HG03460 (cell line): ENCODE results near the gene DNAH10.

Source experiments
- ATAC-seq: cut with Tn5 transposase; IDR thresholded peaks from one replicate; pipeline ENCODE4 v1.9.1; 2021; ENCODE audit not compliant: unreplicated experiment

Gene DNAH10

DNA sequence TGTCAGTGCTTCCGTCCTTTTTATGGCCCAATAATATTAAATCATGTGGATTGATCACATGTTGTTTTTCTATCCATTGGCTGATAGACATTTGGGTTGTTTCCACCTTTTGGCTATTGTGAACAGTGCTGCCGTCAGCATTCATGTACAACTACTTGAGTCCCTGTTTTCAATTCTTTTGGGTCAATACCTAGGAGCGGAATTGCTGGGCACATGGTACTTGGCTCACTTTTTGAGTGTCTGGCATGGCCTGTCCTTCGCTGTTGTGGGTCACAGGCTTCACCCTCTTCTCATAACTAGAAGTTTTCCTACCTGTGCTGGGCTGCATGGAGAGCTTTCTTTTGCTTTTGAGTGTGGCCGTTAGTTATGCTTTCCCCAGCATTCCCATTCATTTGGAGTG is 72.7 kb downstream of the DNAH10 start:
- ATAC-seq, result no peak

DNA sequence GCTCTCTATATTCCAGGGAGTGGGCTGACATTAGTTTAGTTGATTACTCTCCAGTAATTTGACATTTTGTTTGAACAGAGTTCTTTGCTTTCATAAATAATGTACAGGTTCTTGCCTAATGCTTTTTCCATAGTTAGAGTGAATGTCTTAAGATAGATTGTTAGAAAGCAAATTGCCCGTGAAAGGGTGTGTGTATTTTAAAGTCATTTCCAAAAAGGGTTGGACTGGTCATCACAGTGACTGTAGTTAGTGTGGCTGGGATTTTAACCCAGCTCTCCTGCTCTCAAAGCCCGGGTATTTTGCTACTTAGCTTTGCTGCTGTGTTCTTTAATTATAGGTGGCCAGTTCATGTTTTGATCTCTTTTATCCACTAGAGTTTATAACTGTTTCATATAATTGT is 74.2 kb downstream of the DNAH10 start:
- no peak for ATAC-seq

DNA sequence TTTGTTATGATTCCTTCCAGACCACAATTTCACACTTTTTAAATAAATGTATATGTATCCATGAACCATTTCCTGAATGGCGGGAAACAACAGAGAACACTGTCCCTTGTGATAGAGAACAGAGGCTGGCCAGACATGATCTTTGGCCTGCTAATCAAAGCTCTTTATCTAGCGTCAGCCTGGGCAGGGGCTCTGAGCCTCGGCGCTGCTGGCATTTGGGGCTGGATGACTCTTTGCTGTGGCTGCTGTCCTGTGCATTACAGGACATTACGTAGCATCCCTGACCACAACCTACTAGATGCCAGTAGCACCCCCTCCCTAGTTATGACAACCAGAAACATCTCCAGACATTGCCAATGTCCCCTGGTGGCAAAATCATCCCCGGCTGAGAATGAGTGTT is 77.7 kb downstream of the DNAH10 start:
- no peak for ATAC-seq

DNA sequence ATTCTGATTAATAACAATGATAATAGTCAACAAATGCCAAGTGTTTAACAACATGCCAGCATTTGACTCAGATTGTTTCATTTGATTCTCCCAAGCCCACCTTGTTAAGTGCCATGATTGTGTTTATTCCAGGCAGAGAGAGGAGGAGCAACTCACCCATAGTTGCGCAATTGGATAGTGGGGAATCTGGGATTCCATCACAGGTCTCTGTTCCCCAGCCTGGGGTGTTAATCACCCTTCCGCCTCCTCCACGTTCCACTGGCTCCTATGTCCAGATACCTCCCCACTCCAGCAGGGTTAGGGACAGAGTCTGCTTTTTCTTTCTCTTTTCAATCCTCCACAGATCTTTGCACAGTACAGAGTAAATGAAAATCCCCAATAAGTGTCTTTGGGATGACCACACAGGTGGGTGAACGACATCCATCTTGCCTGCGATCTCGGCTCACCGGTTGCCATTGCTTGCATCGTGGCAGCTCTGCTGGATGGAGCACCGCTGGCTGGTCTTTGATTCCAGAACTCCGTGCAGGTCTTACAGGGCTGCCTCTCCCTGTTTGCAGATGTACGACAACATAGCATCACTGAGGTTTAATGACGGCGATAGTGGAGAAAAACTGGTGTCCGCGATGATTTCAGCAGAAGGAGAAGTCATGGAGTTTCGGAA is 78.8 kb downstream of the DNAH10 start:
- no peak for ATAC-seq

DNA sequence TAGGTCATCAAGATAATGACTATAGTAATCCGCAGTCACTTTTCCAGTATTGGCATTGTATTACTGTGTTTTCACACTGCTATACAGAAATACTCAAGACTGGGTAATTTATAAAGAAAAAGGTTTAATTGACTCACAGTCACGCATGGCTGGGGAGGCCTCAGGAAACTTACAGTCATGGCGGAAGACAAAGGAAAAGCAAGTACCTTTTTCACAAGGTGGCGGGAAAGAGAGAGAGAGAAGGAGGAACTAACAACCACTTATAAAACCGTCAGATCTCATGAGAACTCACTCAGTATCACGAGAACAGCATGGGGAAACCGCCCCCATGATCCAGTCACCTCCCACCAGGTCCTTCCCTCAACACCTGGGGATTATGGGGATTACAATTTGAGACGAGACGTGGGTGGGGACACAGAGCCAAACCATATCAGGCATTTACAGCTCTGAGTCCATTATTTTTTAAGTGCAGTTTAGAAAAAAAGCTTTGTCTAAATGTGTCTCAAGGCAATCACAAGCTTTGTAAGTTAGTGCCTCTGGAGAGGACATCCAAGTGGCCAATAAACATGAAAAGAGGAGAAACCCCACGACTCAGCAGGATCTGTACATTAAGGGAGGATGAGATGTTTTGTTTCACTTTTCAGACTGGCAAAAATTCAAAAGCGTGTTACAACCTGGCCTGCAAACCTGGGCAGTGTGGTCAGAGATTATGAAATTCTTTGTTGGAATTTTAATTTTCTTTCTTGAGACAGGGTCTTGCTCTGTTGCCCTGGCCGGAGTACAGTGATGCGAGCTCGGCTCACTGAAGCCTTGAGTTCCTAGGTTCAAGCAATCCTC is 82.0 kb downstream of the DNAH10 start:
- ATAC-seq, result no peak

DNA sequence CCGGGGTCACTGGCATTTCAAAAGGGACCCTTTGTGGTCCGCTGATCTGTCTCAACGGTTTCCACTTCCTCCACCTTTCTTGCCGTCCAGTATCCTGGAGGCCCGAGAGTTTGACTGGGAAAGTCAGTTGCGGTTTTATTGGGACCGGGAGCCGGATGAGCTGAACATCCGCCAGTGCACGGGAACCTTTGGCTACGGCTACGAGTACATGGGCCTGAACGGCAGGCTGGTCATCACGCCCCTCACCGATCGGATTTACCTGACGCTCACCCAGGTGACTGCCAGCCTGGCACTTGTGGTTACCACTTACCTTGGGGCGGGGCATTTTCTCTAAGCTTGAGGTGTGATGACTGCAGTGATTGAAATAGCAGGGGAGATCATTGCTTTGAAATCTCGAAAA is 83.8 kb downstream of the DNAH10 start:
- no peak for ATAC-seq

DNA sequence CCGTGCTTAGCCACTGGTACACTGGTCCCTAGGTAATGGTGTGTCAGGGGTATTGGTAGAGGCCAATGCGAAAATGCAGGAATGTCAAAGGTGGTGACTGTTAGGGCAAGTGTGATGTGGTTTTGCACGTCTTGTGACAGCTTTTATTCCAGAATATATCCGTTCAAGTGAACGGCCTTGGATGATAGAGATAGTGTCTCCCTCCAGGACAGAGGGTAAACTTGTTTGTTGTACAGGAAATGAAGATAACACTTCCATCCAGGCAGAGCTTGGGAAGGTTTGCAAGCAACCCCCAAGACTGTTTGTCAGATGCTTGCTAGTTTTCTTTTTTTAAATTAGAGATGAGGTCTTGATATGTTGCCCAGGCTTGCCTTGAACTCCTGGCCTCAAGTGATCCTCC is 84.2 kb downstream of the DNAH10 start:
- ATAC-seq, result no peak

DNA sequence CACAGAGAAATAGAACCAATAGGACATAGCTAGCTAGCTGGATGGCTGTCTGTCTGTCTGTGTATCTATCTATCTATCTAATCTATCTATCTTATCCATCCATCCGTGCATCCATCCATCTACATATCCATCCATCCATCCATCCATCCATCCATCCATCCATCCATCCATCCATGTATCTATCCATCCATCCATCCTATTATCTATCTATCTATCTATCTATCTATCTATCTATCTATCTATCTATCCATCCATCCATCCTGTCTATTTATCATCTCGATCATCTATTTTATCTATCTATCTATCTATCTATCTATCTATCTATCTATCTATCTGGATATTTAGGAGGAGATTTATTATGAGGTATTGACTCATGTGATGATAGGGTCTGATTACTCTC is 84.9 kb downstream of the DNAH10 start:
- no peak for ATAC-seq

DNA sequence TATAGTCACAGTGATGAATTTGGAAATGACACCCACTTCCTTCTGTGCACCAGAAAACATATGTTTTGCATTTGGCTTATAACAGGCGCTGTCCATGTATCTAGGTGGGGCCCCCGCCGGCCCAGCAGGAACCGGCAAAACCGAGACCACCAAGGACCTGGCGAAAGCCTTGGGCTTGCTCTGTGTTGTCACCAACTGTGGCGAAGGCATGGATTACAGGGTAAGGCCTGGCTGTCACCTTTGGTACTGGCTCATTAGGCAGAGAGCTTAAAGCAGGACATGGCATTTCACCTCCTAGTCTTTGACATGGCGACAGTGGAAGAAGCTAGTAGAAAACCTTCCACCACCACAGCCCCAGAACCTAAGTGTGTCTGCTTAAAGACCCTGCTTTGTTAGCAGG is 85.8 kb downstream of the DNAH10 start:
- ATAC-seq, result no peak

DNA sequence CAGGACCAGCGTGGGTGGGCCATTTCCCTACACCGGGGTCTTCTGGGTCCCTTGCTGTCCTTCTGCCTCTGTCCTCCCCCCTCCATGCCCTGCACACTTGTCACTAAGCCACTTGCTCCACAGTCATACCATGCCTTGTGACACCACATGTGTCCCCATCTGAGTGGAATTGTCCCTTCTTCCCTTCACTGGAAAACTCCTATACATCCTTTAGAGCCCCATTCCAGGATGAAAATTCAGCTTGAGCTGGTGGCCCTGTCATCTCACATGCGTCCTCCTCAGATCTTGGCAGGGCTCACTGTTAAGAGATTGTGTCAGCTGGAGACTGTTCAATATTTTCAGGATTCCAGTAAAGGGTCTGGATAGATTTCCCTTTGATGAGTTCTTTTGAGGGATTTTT is 87.4 kb downstream of the DNAH10 start:
- ATAC-seq, result no peak

DNA sequence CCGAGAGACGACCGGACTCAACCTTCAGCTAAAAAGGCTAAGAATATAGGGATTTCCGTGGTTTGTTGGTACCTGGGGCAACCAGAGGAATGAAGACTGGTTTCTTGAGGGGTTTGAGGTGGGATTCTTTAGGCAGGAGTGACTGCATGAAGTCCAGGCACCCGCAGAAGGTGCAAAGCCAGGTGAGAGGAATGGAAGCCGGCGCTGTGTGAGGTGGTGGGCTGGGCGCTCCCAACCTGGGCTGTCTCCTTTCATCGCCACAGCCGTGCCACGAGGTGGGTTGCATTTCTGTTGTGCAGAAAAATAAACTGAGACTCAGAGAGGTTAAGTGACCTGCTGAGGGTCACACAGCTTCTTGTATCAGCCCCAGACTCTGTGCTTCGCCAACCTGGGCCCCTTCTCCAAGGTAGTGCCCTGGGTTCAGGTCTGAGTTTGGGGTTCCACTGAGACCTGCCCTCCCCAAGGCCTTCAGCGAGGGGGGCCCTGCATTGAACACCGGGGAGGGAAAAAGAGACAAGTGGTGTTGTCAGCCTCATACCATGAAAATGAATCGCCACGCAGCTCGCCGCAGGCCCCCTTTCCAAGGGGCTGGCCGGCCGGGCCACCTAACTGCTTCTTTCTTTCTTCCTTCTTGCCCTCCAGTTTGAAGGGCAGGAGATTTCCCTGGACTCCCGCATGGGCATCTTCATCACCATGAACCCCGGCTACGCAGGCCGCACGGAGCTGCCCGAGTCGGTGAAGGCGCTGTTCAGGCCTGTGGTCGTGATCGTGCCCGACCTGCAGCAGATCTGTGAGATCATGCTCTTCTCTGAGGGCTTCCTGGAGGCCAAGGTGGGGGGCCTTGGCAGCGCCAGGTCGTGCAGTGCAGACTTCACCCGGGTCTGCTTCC is 88.4 kb downstream of the DNAH10 start:
- no peak for ATAC-seq

DNA sequence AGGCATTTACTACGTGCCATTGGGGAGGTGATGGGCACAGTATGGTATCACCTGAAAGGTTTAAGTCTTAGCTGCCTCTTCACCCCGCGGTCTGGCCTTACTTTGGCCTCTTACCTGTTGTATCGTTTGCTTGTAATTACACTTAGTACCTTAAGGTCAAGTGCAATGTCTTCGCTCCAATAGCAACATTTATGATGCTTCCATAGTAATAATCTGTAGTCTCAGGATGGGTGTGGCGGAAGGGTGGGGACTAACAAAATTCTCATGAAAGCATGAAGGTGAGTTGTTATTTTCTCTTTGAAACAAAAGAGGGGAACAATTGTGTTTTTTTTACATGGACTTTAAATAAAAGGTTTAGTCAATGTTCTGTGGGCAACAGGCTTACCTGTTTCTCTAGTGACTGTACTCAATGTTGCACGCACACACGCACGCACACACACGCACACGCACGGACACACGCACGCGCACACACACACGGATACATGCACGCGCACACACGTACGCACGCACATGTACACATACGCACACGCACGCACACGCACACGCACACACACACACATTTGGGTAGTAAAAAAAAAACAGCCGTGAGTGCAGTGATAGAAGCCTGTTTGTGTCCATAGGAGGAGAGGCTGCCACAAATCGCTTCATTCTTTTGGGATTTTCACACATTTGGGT is 91.4 kb downstream of the DNAH10 start:
- no peak for ATAC-seq

DNA sequence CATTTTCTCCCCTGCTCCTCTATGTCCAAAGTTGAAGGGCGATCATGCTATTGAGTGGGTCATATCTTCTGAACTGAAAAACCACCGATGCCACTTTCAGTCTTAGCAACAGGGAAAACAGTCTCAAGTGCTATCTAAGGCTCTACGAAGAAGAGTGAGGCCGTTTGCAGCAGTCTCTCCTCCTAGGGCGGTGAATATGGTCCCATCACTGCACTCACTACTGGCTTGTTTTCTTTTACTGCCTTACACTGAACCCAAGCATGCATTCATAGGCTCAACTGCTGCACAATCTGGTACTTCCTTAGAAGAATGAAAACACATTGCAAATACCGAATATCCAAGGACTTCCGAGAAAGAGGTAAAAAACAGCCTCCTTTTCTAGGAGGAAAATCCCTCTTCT is 92.1 kb downstream of the DNAH10 start:
- no peak for ATAC-seq

DNA sequence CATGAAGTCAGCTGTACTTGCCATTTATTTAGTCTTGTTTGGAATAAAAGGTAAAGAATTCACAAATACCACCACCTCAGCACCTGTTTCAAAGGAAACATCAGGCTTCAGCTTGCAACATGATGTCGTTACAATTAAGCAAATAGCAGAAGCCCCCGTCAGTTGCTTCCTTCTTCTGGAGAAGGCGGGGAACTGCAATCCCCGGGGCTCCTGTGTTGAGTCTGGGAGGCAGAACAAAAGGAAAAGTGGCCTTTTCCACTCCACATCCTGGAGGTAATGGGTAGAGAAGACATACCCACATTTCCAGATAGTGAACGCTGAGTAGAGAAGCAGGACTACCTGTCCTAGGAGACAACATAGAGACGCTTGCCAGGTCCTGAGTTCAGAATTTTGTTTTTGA is 92.8 kb downstream of the DNAH10 start:
- no peak for ATAC-seq

DNA sequence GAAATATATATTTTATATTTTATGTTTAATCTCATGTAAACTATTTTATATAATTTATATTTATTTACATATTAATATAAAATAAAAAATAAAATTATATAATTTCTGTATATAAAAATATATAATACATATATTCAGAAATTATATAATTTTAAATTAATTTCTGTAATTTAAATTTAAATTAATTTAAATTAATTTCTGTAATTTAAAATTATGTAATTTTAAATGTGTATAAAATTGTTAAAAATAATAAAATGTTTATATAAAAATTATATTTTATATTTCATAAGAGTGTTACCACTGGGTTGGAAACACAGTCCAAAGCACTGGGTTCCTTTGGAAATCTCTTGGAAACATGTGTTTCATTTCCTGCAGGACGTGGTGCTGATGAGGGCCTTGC is 94.6 kb downstream of the DNAH10 start:
- ATAC-seq, result no peak

DNA sequence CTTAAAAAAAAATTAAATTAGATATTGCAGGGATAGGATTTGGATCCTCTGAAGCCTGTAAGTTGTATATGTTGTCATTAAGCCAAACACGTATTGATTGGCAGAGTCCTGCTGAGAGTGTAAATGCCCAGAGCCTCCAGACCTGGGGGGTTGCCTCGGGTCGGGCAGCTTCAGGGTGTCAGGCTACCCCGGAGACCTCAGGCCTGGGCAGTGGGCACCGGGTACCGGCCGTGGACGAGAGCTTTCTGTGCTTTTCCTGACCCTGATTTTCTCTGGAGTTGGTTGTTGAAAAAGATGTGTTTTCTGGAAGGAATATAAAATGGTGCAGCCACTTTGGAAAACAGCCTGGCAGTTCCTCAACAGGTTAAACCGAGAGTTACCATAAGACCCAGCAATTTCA is 96.1 kb downstream of the DNAH10 start:
- no peak for ATAC-seq

DNA sequence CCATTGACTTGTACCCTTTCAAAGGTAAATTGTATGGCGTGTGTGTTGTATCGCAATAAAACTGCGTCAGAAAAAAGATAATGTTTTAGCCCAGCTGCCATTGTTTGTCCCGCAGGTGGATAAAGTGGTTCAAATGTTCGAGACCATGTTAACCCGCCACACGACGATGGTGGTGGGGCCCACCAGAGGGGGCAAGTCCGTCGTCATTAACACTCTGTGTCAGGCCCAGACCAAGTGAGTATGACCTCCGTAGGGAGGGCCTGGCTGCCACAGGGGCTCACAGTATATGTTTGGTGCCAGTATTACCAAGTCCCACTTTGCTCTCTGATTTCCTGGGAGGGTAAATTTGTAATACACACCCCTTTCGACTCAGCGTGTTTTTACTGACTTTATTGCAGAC is 96.9 kb downstream of the DNAH10 start:
- ATAC-seq, result no peak

DNA sequence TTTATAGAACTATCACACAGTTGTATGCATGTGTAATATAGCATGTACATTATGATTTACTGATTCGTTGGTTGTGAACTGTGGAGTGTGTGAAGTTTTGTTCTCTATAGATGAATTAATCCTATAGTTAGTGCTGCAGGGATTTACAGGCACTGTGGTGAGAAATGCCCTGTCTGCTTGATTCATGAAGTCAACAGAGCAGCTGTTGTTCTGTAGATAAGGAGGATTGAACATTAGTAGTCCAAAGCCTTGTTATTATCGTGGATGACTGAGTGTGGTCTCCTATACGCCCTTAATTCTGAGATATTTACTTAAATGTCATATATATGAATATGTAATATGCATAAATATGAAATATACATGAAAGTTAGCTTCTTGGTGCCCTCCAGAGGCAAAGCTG is 98.3 kb downstream of the DNAH10 start:
- ATAC-seq, result no peak

DNA sequence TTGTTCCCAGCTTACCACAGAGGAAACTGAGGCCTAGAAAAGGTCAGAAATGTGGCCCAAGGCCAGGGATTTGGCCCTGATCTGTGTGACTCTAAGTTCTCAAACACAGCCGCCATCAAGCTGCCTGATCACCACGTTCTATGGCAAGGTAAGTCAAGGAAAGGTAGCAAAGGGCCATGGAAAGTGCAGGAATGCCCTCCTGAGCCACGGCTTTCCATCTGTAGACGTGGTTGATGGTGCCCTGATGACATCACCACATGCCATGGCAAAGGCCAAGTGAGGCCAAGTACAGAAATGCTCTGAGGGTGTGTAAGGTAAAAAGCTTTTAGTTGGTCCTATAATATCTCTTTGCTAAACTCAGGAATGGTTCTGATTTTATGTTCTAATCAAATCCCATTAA is 99.3 kb downstream of the DNAH10 start:
- ATAC-seq, result no peak

DNA sequence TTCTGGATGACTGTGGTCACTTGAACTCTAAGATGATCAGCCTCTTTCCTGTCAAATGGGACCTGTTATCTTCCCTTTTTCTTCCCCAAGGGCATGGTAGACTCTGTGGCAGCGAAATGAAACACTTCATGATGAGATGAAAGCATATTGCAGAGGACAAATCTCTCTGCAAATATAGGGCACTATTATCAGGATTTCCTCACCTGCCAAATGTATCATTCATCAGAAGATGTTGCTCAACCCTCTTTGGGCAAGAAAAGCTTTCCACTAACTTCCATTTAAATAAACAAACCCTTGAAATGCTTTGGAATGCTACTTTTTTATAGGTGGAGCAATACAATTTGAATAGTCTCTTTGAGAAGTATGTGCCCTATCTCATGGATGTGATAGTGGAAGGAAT is 105.0 kb downstream of the DNAH10 start:
- ATAC-seq, result no peak

DNA sequence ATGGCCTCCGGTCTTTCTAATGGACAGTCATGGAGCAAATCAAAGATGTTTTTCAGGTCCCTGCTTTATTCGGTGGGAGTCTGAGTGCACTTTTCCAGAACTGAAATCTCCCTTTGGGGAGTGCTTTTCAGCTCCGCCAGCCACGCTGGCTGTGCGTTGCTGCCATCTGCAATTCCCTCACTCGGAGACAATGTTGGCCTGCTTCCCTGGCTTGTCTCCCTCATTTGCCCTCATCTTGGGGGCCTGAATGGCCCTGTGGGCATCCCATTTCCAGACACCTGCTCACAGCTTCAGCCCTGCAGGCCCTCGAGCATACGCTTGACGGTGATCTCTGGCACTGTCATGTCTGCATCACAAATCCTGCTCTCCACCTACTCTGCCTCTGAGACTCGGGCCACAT is 106.7 kb downstream of the DNAH10 start:
- ATAC-seq, result no peak
